ENCODE results near the gene ECI2. TPM values are rescaled to one million over a fixed set of nuclear protein-coding genes. Genes with fewer than 3 reads are reported as not detected.
"Not testable (repeated sequence)": the region's sequence is repeated elsewhere in the genome, so short reads cannot be mapped to it uniquely, and the experiment has no call there.

ECI2 gene
- total and polyA plus RNA-seq, 2 experiments from 2014 or later: 102 to 114 TPM

GRCh38 chr6:4091941-4092340 lies 43.4 kb downstream of the ECI2 start:
- WGBS (ENCODE audit: low lambda C conversion rate, missing lambda C conversion rate): 55% methylated on average over 7 of the region's 7 CpGs
- Histone ChIP-seq H3K9me3 (ENCODE audit: low read depth) (no peaks in the 10 kb centered on the region), H3K79me2 (no peaks in the 10 kb centered on the region), H4K20me1 (ENCODE audit: insufficient read depth, poor library complexity, severe bottlenecking) (no peaks in the 10 kb centered on the region), H3K4me2 (peak overlapping the region; percentile 25), H3K4me1 (ENCODE audit: insufficient read depth) (peaks cover 5% of the 10 kb centered on the region), H3K27me3 (no peaks in the 10 kb centered on the region), H3K9me2 (replicated peaks; ENCODE audit: insufficient read depth) (no peaks in the 10 kb centered on the region), H3K4me3 (no peak overlapping the region), H3K27ac (peak overlapping the region; percentile 59), H3K36me3 (replicated peaks; ENCODE audit: insufficient read depth, low read depth) (no peaks in the 10 kb centered on the region), H2AFZ (no peak overlapping the region)
- TF ChIP-seq CTCF (IDR thresholded peaks at IDR 0.05; ENCODE audit: poor library complexity) (no peak), EZH2phosphoT487 (IDR thresholded peaks at IDR 0.05; ENCODE audit: low read depth, severe bottlenecking, unreplicated experiment) (no peak), EZH2 (IDR thresholded peaks at IDR 0.05; ENCODE audit: borderline replicate concordance) (no peak)
- peak; percentile 65 for DNase-seq (ENCODE audit: low spot score)

- H3K79me2 ChIP-seq; H3K27me3 ChIP-seq; H3K9me2 ChIP-seq (replicated peaks; ENCODE audit: insufficient read depth); H2AFZ ChIP-seq; H3K9me3 ChIP-seq (ENCODE audit: low read depth); H4K20me1 ChIP-seq (ENCODE audit: insufficient read depth, poor library complexity, severe bottlenecking); H3K4me1 ChIP-seq (ENCODE audit: insufficient read depth); H3K4me3 ChIP-seq; DNase-seq (ENCODE audit: low spot score); H3K27ac ChIP-seq; H3K4me2 ChIP-seq; H3K36me3 ChIP-seq (replicated peaks; ENCODE audit: insufficient read depth, low read depth): not testable (repeated sequence)
- 98% methylated on average over 22 of the region's 26 CpGs for WGBS (ENCODE audit: low lambda C conversion rate, missing lambda C conversion rate)
Measured at GRCh38 chr6:4090043-4090442, 45.3 kb downstream of the ECI2 start.

GRCh38 chr6:4088704-4089103 lies 46.7 kb downstream of the ECI2 start:
- WGBS (ENCODE audit: low lambda C conversion rate, missing lambda C conversion rate): 87% methylated on average over 7 of the region's 7 CpGs
- Histone ChIP-seq H3K4me3 (no peak overlapping the region), H2AFZ (no peak overlapping the region), H3K27ac (peak overlapping the region; percentile 48), H3K27me3 (no peaks in the 10 kb centered on the region), H3K4me1 (ENCODE audit: insufficient read depth) (peaks cover 5% of the 10 kb centered on the region), H3K36me3 (replicated peaks; ENCODE audit: insufficient read depth, low read depth) (no peaks in the 10 kb centered on the region), H3K9me2 (replicated peaks; ENCODE audit: insufficient read depth) (no peaks in the 10 kb centered on the region), H3K79me2 (no peaks in the 10 kb centered on the region), H4K20me1 (ENCODE audit: insufficient read depth, poor library complexity, severe bottlenecking) (no peaks in the 10 kb centered on the region), H3K4me2 (no peak overlapping the region), H3K9me3 (ENCODE audit: low read depth) (no peaks in the 10 kb centered on the region)
- TF ChIP-seq EZH2 (IDR thresholded peaks at IDR 0.05; ENCODE audit: borderline replicate concordance) (no peak), CTCF (IDR thresholded peaks at IDR 0.05; ENCODE audit: poor library complexity) (no peak), EZH2phosphoT487 (IDR thresholded peaks at IDR 0.05; ENCODE audit: low read depth, severe bottlenecking, unreplicated experiment) (no peak)
- DNase-seq (ENCODE audit: low spot score): no peak

- WGBS (ENCODE audit: low lambda C conversion rate, missing lambda C conversion rate): 100% methylated on average over 1 of the region's 1 CpG
- Histone ChIP-seq H3K9me3 (ENCODE audit: low read depth) (no peaks in the 10 kb centered on the region), H3K4me1 (ENCODE audit: insufficient read depth) (no peaks in the 10 kb centered on the region), H3K9me2 (replicated peaks; ENCODE audit: insufficient read depth) (no peaks in the 10 kb centered on the region), H3K27me3 (no peaks in the 10 kb centered on the region), H3K4me2 (no peak overlapping the region), H3K36me3 (replicated peaks; ENCODE audit: insufficient read depth, low read depth) (no peaks in the 10 kb centered on the region), H4K20me1 (ENCODE audit: insufficient read depth, poor library complexity, severe bottlenecking) (no peaks in the 10 kb centered on the region), H3K79me2 (no peaks in the 10 kb centered on the region), H3K27ac (no peak overlapping the region), H2AFZ (no peak overlapping the region), H3K4me3 (no peak overlapping the region)
- no peak for TF ChIP-seq EZH2 (IDR thresholded peaks at IDR 0.05; ENCODE audit: borderline replicate concordance)
- no peak for TF ChIP-seq EZH2phosphoT487 (IDR thresholded peaks at IDR 0.05; ENCODE audit: low read depth, severe bottlenecking, unreplicated experiment)
- no peak for TF ChIP-seq CTCF (IDR thresholded peaks at IDR 0.05; ENCODE audit: poor library complexity)
- no peak for DNase-seq (ENCODE audit: low spot score)
Measured at GRCh38 chr6:4085332-4085700, 50.1 kb downstream of the ECI2 start.

All from hepatocyte (in vitro differentiated cells).